HEK293T (cell line): Measurements from ENCODE around the gene RAB28.

ENCODE experiments used
- CTCF ChIA-PET: fragments of 350-600 bp; formaldehyde crosslinking; extraction: SDS; loops from one replicate; lab custom pipeline; 2021; ENCODE audit warnings: antibody characterized with exemption, inconsistent platforms; lab: Yijun Ruan, JAX
- POLR2A ChIA-PET: fragments of 350-600 bp; formaldehyde crosslinking; extraction: SDS; loops from one replicate; lab custom pipeline; 2020; ENCODE audit warnings: antibody characterized with exemption, inconsistent platforms; lab: Yijun Ruan, JAX
- DNase-seq: peaks from one replicate; pipeline ENCODE4 v3.0.0; 2012; ENCODE audit warnings: mixed read lengths; ENCODE audit errors: extremely low spot score
- ARNT ChIP-seq: fragments of 450-650 bp; IDR thresholded peaks from 2 replicates; pipeline ENCODE4 v1.6.1; 2017; ENCODE audit warnings: mild to moderate bottlenecking
- BHLHE40 ChIP-seq: fragments of 450-650 bp; IDR thresholded peaks from 2 replicates; pipeline ENCODE4 v1.6.1; 2016; ENCODE audit warnings: mild to moderate bottlenecking, moderate library complexity, borderline replicate concordance
- CTBP1 ChIP-seq: fragments of 450-650 bp; IDR thresholded peaks from 2 replicates; pipeline ENCODE4 v1.6.1; 2016; ENCODE audit warnings: borderline replicate concordance
- ELF4 ChIP-seq: fragments of 450-650 bp; IDR thresholded peaks from 2 replicates; pipeline ENCODE4 v1.6.1; 2017; ENCODE audit warnings: antibody characterized with exemption
- FOXA1 ChIP-seq: fragments of 450-650 bp; IDR thresholded peaks from 2 replicates; pipeline ENCODE4 v1.6.1; 2016; ENCODE audit warnings: mild to moderate bottlenecking
- FOXK2 ChIP-seq: fragments of 450-650 bp; IDR thresholded peaks from 2 replicates; pipeline ENCODE4 v1.6.1; 2016; ENCODE audit warnings: mild to moderate bottlenecking
- FOXM1 ChIP-seq: fragments of 450-650 bp; IDR thresholded peaks from 2 replicates; pipeline ENCODE4 v1.6.1; 2017; ENCODE audit warnings: mild to moderate bottlenecking, borderline replicate concordance
- HDGF ChIP-seq: fragments of 450-650 bp; IDR thresholded peaks from 2 replicates; pipeline ENCODE4 v1.6.1; 2017; ENCODE audit warnings: antibody characterized with exemption, borderline replicate concordance
- L3MBTL2 ChIP-seq: fragments of 450-650 bp; conservative IDR thresholded peaks from 2 replicates; pipeline ENCODE4 v1.6.1; 2016; ENCODE audit warnings: mild to moderate bottlenecking
- LEF1 ChIP-seq: fragments of 450-650 bp; IDR thresholded peaks from 2 replicates; pipeline ENCODE4 v1.6.1; 2017; ENCODE audit warnings: mild to moderate bottlenecking, borderline replicate concordance
- NFRKB ChIP-seq: fragments of 450-650 bp; IDR thresholded peaks from 2 replicates; pipeline ENCODE4 v1.6.1; 2016; ENCODE audit warnings: mild to moderate bottlenecking, moderate library complexity
- PKNOX1 ChIP-seq: fragments of 450-650 bp; IDR thresholded peaks from 2 replicates; pipeline ENCODE4 v1.6.1; 2016
- SP1 ChIP-seq: fragments of 450-650 bp; IDR thresholded peaks from 2 replicates; pipeline ENCODE4 v1.6.1; 2017
- SUZ12 ChIP-seq: fragments of 450-650 bp; IDR thresholded peaks from 2 replicates; pipeline ENCODE4 v1.6.1; 2016; ENCODE audit warnings: mild to moderate bottlenecking
- TARDBP ChIP-seq: fragments of 450-650 bp; IDR thresholded peaks from 2 replicates; pipeline ENCODE4 v1.6.1; 2016
- ZNF384 ChIP-seq: fragments of 450-650 bp; IDR thresholded peaks from 2 replicates; pipeline ENCODE4 v1.6.1; 2016

The RAB28 gene

DNA sequence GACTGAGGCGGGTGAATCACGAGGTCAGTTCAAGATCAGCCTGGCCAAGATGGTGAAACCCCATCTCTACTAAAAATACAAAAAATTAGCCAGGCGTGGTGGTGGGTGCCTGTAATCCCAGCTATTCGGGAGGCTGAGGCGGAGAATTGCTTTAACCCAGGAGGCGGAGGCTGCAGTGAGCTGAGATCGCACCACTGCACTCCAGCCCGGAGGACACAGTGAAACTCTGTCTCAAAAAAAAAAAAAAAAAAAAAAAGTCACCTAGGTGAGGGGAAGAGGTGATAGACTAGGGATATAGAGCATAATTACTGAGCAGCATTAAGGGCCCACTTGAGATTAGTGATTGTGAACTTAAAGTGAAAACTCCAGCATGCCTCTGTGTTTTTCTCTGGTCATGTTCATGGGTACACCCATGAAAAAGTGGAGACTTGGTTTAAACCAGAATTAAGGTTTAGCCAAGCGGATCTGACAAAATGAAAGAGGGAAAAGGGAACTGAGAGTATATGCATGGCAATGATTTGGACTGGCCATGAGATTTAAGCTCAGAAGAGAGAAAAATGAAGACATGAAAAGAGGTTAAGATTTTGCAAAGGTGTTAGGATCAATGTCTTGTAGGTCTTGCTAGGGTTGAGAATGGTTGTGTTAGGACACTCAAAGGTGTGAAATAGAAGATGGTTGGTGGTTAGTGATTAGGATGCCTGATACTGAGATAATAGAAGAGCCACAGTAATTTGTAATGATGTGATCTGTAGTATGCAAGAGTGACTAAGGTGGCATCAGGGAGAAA is 105.0 kb downstream of the RAB28 start:
- ChIA-PET POLR2A (no interaction called here), CTCF (no interaction called here)
- no peak for DNase-seq
- TF ChIP-seq FOXK2 (no peak), ZNF384 (no peak), BHLHE40 (no peak), NFRKB (no peak), L3MBTL2 (no peak), FOXM1 (no peak), TARDBP (no peak), CTBP1 (no peak), PKNOX1 (no peak), FOXA1 (no peak), LEF1 (no peak), HDGF (no peak), ARNT (no peak), ELF4 (no peak), SP1 (no peak), SUZ12 (no peak)

- POLR2A ChIA-PET, result no interaction called here
- TF ChIP-seq NFRKB, result no peak
- TF ChIP-seq SP1, result no peak
- no peak for TF ChIP-seq FOXA1
- no peak for TF ChIP-seq ARNT
- TF ChIP-seq HDGF, result no peak
- CTCF ChIA-PET, result no interaction called here
- DNase-seq, result no peak
Observed at GRCh38 chr4:13371048-13371447, 113.1 kb downstream of the RAB28 start.

DNA sequence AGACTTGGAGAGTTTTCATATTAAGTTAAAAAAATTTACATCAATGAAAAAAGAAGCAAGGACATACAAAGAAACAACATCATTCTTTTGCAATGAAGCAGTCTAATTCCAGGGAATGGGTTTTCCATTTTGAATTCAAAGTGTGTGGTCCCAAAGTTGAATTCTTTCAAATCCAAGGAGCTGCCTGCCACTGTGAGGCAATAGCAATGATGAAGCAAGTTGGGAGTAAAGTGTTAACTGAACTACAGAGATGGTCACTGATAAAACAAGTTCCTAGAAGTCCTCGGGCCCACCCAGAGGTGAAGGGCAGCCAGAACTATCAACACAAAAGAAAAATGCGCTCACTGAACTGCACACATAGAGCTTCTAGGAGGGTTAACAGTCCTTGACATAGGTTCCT is 115.9 kb downstream of the RAB28 start:
- TF ChIP-seq HDGF, result no peak
- TF ChIP-seq TARDBP, result no peak
- no peak for TF ChIP-seq LEF1
- TF ChIP-seq FOXA1, result no peak
- TF ChIP-seq CTBP1, result no peak
- ChIA-PET POLR2A (no interaction called here), CTCF (no interaction called here)
- no peak for DNase-seq

DNA sequence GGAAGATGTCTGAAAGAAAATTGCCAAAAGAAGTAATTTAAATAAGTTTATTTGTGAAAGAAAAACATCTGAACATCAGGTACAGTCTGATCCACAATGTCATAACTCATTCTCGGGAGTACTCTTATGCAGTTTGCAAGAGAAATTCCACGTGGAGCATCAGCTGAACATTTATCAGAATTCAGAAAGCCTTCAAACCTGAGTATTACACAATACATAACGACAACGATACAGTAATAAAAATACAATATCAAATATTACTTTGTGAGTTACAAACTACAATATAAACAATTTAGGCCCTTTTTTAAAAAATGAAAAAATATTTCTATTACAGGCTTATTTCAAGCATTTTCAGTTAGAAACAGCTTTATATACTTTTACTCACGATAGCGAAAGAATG is 116.4 kb downstream of the RAB28 start:
- no peak for TF ChIP-seq BHLHE40
- TF ChIP-seq ZNF384, result no peak
- no peak for TF ChIP-seq TARDBP
- TF ChIP-seq NFRKB, result no peak
- no peak for TF ChIP-seq SUZ12
- TF ChIP-seq ARNT, result no peak
- TF ChIP-seq CTBP1, result no peak
- TF ChIP-seq L3MBTL2, result no peak
- TF ChIP-seq ELF4, result no peak
- TF ChIP-seq FOXA1, result no peak
- no peak for TF ChIP-seq LEF1
- no peak for TF ChIP-seq PKNOX1
- TF ChIP-seq HDGF, result no peak
- no peak for TF ChIP-seq FOXK2
- TF ChIP-seq SP1, result no peak
- no peak for TF ChIP-seq FOXM1
- no peak for DNase-seq
- CTCF ChIA-PET, result no interaction called here
- POLR2A ChIA-PET, result no interaction called here

DNA sequence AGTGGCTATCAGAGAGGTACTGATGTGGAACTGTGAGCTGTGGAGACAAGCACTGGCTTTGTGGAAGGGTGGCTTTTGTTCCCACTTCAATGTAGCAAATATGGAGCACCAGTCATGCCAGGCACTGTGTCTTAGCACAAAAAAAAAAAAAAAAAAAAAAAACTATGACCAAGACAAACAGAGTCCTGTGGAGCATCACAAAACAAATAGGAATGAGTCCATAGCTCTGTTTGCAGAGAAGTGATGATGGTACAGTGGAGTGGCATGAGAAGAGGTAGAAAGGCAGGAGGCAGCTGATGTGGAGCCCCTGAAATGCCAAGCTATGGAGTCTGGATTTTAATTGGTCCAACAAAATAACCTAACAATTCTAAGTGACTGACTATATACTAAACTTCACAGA is 116.9 kb downstream of the RAB28 start:
- no peak for DNase-seq
- TF ChIP-seq TARDBP, result no peak
- CTCF ChIA-PET, result no interaction called here
- POLR2A ChIA-PET, result no interaction called here

DNA sequence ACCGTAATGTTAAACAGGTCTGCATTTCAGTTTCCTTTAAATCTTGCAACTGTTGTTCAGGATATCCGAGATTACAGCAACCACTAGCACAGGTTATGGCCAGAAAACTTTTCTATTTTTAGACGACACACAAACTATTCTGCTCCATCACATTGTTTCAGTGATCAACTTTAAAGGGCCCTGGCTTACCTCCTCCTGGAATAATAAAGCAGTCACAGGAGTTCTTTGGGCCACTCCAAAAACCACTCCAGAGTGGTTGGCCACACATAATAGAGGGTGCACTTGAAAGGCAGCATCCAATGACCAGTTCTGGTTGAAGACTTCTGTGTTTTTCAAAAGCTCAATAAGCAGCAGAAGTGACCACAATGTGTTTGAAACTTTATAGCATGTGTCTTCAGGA is 118.9 kb downstream of the RAB28 start:
- TF ChIP-seq HDGF (no peak), FOXK2 (no peak), FOXM1 (no peak), ZNF384 (no peak), NFRKB (no peak), L3MBTL2 (no peak), TARDBP (no peak), SUZ12 (no peak)
- POLR2A ChIA-PET, result no interaction called here
- no peak for DNase-seq
- CTCF ChIA-PET, result no interaction called here

GRCh38 chr4:13364653-13365052 is 119.5 kb downstream of the RAB28 start:
- ChIA-PET POLR2A (no interaction called here), CTCF (no interaction called here)
- DNase-seq, result no peak
- no peak for TF ChIP-seq ZNF384
- TF ChIP-seq L3MBTL2, result no peak
- no peak for TF ChIP-seq ELF4
- no peak for TF ChIP-seq SUZ12
- TF ChIP-seq FOXM1, result no peak

DNA sequence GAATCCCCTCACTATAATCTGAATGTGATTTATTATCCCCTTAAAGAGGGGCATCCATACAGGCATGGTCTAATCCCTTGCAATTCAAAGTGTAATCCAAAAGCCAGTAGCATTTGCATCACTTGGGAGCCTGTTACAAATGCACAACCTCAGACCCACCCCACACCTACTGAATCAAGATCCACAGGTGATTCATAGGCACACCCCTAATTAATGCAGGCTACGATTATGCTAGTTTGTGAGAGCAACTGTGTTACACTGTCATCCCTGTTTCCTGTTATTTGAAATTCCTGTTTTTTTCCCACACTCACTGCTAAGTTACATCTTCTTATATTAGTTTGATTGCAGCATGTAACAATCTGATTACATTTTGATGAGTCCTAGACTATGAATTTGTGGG is 120.0 kb downstream of the RAB28 start:
- ChIA-PET POLR2A (no interaction called here), CTCF (no interaction called here)
- TF ChIP-seq ELF4 (no peak), LEF1 (no peak)
- DNase-seq, result no peak
